Measurements from ENCODE around the gene OR2K2.
"Not testable (repeated sequence)": the region's sequence is repeated elsewhere in the genome, so short reads cannot be mapped to it uniquely, and the experiment has no call there.

OR2K2 gene

GRCh38 chr9:111297066-111297824 lies 32.8 kb downstream of the OR2K2 start:
- DNase-seq = no peak

GRCh38 chr9:111294691-111295451 lies 35.2 kb downstream of the OR2K2 start:
- DNase-seq = no peak

- no peak for DNase-seq
These were observed 42.9 kb downstream of the OR2K2 start for GRCh38 chr9:111287127-111287526.

DNA sequence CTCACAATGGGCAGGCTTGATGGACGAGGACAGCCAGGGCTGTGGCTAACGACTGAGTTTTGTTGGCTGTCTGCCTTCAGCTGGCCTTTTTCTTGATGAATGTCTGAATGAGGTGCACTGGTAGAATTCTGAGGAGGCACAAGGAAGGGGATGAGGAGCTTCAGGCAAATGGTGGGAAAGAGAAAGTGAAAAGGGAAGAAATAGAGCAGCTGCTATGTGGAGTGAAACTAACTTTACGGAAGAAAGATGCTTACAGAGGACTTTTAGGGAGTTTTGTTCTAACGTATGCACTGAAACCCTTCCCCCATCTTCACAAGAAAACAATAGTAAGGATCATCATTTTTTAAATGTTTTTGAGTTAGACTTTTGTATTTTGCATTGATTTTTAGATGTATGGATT lies 45.3 kb downstream of the OR2K2 start:
- no peak for DNase-seq

- DNase-seq = no peak
These were observed 47.2 kb downstream of the OR2K2 start for GRCh38 chr9:111282845-111283244.

- DNase-seq = not testable (repeated sequence)
These were observed 49.2 kb downstream of the OR2K2 start for GRCh38 chr9:111280795-111281194.

All from activated CD4-positive, alpha-beta T cell treated with anti-CD3 and anti-CD28 coated beads, Interleukin-2, amount 50 U/mL, for 4 hours (primary cell).